HTR-8/SVneo (cell line): Measurements from ENCODE around the gene FUBP3.

Experiments
- DNase-seq: peaks from one replicate; pipeline ENCODE4 v3.0.0; 2011; ENCODE audit warnings: low spot score, mixed read lengths; ENCODE audit not compliant: insufficient read length
- FAIRE-seq: peaks from 2 replicates; lab custom pipeline; 2011; peaks lifted over from hg19 to GRCh38; lab: Jason Lieb, UNC

Gene FUBP3

DNA sequence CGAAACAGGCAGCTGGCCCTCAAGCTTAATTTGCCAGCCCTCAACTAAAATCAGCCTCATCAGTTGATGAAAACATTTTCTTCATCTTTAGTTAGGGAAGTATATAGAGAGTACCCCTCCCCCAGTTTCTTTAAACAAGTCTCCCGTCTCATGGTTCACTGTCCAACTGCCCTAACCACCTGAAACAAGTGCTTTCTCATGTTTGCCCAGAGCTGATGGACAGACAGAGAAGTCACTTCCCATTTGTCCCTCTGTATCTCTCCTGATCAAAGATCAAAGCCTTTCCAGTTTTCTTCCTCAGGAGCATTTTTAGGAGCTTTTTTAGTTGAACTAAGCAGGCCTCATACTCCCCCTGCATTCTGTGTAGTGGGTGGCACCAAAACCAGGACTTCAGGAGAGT is 21.7 kb downstream of the FUBP3 start:
- DNase-seq (no peak), FAIRE-seq (no peak)

GRCh38 chr9:130604295-130604694 is 24.9 kb downstream of the FUBP3 start:
- no peak for DNase-seq
- FAIRE-seq = no peak

GRCh38 chr9:130606887-130607600 is 27.7 kb downstream of the FUBP3 start:
- FAIRE-seq (no peak), DNase-seq (no peak)

- no peak for DNase-seq
- FAIRE-seq = no peak
Measured at GRCh38 chr9:130607640-130608420, 28.5 kb downstream of the FUBP3 start.

GRCh38 chr9:130608554-130609134 is 29.3 kb downstream of the FUBP3 start:
- no peak for DNase-seq
- FAIRE-seq = no peak

GRCh38 chr9:130609163-130609562 is 29.8 kb downstream of the FUBP3 start:
- FAIRE-seq = no peak
- no peak for DNase-seq

DNA sequence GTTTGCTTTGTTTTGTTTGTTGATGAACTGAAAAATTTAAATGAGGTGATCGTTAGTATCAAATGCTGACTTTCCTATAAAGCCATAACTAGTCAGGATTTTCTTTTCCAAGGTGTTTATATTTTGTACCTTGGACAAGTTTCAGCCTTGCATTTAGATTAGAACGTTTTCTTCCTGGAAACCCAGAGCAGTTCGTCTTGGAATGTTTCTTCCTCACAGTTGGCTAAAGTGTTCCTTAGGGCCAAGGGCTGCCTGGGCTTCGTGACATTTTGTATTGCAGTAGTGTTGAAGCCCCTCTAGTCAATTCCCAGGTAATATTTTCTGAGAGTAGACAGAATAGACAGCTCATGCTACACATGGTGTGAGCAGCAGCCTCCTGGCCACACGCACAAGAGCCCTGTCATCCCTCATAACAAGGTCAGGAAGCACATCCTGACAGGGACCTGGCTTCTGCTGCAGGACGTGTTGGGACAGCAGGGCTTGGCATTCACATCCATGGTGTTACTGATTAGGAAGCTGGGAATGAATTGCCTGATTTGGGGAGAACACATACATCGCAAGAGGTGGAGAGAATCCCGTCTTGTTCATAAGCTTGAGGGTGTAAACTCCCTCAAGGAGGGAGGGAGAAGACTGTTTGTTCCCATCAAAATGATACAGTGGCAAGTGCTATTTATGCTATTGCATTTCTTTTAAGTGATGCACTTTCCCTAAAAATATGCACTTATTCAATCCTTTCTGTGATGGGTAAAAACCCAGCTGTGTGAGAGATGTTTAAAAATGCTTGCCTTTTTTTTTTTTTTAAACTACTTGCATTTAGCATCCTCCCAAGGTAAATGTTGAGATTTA is 31.7 kb downstream of the FUBP3 start:
- DNase-seq (no peak), FAIRE-seq (no peak)

GRCh38 chr9:130616451-130616850 is 37.1 kb downstream of the FUBP3 start:
- FAIRE-seq (no peak), DNase-seq (no peak)

DNA sequence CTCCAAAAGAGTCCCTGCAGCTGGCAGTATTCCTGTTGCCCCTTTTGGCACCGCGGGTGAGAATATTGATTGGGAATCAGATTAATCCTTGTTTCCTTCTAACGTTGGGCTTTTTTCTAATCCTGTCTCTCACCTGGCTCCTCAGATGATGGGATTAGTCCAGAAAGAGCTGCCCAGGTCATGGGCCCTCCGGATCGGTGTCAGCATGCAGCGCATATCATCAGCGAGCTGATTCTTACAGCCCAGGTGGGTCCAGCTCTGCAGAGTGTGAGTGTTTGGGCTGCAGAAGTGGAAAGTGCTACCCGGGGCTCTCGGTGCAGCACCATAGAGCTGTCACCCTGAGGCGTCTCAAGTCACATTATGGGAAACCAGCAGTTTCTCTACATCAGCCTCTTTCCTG is 44.1 kb downstream of the FUBP3 start:
- DNase-seq (no peak), FAIRE-seq (no peak)

DNA sequence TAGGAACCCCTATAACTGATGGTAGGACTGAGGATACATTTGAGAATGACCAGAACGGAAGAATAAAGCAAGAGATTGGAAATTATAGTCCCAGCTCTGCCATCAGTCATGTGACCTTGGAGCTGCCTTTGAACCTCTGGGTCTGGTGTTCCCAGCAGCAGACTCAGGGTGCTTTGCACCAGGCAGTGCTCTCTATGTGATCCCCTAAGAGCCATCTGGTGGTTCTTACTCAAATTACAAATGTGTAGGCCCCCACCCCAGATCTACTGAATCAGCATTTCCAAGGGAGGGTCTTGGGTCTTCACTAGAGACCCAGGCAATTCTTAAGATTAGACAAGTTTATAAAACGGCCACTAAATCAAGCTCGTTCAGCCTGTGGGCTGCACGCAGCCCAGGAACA is 44.8 kb downstream of the FUBP3 start:
- DNase-seq = no peak
- no peak for FAIRE-seq

GRCh38 chr9:130626249-130626996 is 47.0 kb downstream of the FUBP3 start:
- FAIRE-seq = no peak
- DNase-seq = no peak

GRCh38 chr9:130627051-130627450 is 47.7 kb downstream of the FUBP3 start:
- FAIRE-seq (no peak), DNase-seq (no peak)

GRCh38 chr9:130627896-130628792 is 48.8 kb downstream of the FUBP3 start:
- DNase-seq = no peak
- FAIRE-seq = no peak

GRCh38 chr9:130629443-130630070 is 50.2 kb downstream of the FUBP3 start:
- DNase-seq (no peak), FAIRE-seq (no peak)

DNA sequence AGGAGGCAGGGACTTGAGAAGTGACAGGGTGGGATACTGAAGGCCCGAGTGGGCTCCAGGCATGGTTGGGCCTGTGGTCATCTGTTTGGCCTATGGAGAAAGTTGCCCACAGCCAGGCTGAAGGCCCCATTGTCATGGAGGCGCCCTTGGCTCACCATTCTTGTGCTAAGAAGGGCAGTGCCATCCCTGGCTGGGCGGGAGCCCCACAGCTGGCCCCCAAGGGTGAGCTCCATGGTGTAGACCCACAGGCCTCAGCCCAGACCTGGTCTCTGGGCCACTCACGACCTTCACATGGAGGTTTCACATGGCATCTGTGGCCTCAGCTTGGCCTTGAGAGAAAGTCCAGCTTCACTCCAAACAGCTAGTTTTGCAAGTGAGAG is 50.7 kb downstream of the FUBP3 start:
- DNase-seq = no peak
- no peak for FAIRE-seq

DNA sequence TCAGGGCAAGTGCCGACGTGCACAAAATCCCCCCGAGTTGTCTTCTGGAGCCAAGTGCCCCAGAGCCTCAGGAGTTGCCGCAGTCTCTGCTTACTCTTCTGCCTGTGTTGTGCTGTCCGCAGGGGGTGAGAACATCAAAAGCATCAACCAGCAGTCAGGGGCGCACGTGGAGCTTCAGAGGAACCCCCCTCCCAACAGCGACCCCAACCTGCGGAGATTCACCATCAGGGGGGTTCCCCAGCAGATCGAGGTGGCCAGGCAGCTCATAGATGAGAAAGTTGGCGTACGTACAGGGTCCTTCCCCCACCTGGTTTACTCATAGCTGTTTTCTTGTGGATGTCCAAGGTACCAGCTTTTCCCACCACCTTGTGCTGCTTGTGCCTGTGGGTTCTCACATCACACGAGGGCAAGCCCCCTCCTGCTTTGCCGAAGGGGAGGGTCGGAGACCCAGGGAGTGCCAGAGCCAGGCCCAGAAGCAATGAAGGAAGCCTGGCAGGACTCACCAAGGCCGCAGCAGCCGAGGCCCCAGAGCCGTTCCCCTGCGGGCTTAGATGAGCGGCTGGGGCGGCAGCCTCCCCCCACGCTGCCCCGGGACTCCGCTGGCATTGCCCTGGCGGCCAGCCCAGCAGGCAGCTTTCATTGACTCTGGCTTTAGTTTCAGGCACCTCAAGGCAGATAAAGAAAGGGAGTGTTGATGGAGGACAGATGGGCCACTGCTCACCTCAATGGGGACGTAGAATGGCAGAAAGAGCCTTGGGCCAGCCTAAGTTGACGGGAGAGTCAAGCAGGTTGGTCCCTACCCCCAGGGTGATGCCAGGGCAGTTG is 51.3 kb downstream of the FUBP3 start:
- FAIRE-seq (no peak), DNase-seq (no peak)

DNA sequence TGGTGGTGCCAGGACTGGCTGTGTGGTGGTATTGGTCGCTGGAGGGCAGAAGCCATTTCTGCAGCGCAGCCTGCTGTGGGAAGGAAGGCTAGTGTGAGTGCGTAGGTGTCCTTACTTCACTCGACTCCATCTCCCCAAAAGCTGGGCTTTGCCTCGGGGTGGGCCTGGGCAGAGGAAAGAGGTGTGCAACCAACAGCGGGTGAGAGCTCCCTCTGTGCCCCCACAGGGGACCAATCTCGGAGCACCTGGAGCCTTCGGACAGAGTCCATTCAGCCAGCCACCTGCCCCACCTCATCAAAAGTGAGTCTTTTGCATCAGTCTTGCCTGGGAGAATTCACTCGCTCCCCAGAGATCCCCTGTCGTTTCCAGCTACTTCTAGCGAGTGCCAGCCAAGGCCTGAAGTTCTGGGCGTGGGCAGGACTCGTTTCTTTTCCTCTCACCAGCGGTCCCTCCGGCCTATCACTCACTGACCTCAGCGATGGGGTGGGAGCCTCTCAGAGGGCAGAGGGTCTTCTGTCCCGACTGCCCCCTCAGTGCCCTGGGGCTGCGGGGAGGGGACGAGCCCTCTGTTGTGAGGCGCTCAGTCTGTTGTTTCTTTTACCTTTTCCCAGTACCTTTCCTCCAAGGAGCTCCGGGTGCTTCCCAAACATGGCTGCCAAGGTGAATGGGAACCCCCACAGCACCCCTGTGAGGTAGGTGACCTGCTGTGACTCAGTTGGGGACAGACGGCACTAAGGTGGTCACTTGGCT is 52.1 kb downstream of the FUBP3 start:
- no peak for FAIRE-seq

More for the DNA sequence above, 52.1 kb downstream of the FUBP3 start:
- DNase-seq = no peak
